ENCODE measurements around the gene COL9A3.
"Not testable (repeated sequence)": the region's sequence is repeated elsewhere in the genome, so short reads cannot be mapped to it uniquely, and the experiment has no call there.

The COL9A3 gene

GRCh38 chr20:62839816-62840215 is 23.0 kb downstream of the COL9A3 start:
- DNase-seq: no peak

DNA sequence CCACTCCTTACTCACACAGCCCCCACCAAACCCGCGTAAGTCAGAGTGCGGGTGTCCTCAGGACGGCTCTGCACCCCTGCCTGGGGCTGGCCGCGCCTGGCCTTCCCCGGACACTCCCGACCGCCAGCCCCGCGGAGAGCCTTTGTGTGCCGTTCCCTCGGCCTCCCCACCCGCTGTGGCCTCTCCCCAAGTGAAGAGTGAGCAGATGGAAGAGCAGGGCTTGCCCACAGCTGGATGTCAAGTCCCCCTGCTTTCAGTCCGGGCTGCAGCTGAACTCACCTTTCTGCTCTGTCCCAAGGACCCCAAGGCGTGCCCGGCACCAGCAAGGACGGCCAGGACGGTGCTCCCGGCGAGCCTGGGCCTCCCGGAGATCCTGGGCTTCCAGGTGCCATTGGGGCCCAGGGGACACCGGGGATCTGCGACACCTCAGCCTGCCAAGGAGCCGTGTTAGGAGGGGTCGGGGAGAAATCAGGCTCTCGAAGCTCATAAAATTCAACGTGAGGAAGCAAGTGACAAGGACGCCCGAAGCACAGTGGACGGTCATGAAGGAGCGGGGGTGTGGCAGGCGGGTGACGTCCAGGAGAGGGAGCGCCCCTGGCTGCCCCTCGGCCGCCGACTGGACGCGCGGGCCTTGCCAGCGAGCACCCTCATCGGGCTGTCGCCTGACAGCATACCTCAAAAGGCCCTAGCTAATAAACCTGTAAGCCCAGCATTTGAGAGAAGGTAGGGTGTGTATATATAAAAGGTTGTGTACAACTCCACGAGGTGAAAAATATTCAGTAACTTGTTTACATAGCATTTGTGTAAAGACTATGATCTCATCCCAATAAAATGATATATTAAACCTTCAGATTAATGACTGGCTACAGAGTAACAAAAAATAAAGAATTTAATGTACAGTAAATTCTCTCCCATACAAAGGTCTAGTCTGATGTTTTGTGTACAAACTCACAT is 23.7 kb downstream of the COL9A3 start:
- DNase-seq: no peak

DNA sequence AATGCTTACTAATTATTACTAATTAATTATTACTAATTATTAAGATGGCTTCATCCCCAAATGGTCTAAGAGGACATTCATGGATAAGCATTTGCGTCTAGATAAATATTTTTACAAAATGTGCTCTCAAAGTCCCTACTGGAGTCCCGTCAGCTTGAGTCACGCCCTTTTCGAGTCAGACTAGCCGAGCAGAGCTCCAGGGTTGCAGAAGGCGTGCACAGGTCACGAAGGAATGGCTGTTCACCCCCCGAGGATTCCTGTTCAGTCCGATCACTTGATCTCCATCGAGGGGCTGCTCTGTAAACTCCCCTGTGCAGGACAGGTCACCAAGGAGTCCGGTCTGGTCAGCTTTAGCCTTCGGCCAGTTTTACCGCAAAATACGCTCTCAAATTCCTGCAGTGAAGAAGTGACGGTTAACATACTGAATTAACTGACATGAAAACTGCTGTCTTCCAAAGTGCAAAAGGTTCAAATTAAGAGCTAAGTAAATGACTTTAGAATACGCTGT is 24.9 kb downstream of the COL9A3 start:
- DNase-seq: no peak

GRCh38 chr20:62843656-62844055 is 26.8 kb downstream of the COL9A3 start:
- DNase-seq: no peak

DNA sequence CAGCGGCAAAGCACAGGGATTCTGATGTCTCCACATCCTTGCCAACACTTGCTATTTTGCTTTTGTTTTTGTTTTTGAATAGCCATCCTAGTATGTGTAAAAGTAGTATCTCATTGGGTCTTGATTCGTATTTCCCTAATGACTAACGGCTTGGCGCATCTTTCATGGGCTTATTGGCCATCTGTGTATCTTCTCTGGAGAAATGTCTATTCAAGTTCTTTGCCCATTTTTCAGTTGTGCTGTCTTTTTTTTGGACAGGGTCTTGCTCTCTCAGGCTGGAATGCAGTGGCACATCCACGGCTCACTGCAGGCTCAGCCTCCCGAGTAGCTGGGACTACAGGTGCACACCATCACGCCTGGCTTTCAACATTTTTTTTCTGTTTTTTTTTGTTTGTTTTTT is 27.3 kb downstream of the COL9A3 start:
- DNase-seq: no peak

DNA sequence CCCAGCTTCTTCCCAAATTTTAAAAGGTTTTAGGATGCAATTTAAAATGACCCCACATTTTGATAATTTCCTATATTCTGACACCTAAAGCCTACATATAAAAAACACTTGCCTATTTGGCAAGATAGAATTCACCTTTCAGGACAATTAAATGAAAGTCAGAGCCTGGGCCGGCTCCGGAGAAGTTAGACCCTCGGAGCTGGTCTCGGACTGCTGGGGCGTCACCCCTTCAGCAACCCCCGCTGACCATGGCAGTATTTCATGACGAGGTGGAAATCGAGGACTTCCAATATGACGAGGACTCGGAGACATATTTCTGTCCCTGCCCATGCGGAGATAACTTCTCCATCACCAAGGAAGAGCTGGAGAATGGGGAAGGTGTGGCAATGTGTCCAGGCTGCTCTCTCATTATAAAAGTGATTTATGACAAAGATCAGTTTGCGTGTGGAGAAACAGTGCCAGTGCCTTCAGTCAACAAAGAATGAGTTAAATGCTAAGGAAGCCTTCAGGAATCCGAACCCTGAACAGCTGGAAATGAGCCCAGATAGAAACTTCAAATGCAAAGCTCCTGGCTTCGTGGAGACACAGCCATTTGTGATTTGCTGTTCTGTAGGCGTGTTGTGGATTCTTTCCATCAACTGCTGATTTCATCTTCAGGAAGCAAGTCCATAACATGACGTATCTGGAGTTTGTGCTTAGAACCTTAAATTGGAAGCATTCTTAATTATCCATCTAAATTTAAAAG is 28.7 kb downstream of the COL9A3 start:
- no peak for DNase-seq

GRCh38 chr20:62846166-62846890 is 29.5 kb downstream of the COL9A3 start:
- no peak for DNase-seq

- DNase-seq: not testable (repeated sequence)
Observed at GRCh38 chr20:62848917-62849316, 32.1 kb downstream of the COL9A3 start.

- DNase-seq: no peak
Observed at GRCh38 chr20:62849431-62849830, 32.6 kb downstream of the COL9A3 start.

GRCh38 chr20:62850333-62850974 is 33.6 kb downstream of the COL9A3 start:
- no peak for DNase-seq

- no peak for DNase-seq
Observed at GRCh38 chr20:62852196-62852595, 35.3 kb downstream of the COL9A3 start.

DNA sequence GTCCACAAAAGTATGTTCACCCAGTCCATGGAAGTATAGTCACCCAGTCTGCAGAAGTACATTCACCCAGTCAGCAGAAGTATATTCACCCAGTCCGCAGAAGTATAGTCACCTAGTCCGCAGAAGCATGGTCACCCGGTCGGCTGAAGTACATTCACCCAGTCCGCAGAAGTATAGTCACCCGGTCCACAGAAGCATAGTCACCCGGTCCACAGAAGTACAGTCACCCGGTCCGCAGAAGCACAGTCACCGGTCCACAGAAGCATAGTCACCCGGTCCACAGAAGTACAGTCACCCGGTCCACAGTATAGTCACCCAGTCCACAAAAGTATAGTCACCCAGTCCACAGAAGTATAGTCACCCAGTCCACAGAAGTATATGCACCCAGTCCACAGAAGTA is 36.0 kb downstream of the COL9A3 start:
- DNase-seq: no peak

DNA sequence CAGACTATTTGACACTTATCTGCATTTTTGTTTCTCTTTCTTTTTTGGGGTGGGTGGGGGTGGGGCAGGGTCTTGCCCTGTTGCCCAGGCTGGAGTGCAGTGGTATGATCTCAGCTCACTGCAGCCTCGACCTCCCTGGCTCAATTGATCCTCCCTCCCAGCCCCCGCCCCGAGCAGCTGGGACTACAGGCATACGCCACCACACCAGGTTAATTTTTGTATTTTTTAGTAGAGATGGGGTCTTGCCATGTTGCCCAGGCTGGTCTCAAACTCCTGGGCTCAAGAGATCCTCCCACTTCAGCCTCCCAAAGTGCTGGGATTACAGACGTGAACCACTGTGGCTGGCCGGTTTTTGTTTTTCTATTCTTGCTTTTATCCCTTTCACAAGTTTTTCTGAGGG is 36.5 kb downstream of the COL9A3 start:
- not testable (repeated sequence) for DNase-seq

GRCh38 chr20:62854121-62854520 is 37.3 kb downstream of the COL9A3 start:
- no peak for DNase-seq

- no peak for DNase-seq
Observed at GRCh38 chr20:62855120-62855519, 38.3 kb downstream of the COL9A3 start.

DNA sequence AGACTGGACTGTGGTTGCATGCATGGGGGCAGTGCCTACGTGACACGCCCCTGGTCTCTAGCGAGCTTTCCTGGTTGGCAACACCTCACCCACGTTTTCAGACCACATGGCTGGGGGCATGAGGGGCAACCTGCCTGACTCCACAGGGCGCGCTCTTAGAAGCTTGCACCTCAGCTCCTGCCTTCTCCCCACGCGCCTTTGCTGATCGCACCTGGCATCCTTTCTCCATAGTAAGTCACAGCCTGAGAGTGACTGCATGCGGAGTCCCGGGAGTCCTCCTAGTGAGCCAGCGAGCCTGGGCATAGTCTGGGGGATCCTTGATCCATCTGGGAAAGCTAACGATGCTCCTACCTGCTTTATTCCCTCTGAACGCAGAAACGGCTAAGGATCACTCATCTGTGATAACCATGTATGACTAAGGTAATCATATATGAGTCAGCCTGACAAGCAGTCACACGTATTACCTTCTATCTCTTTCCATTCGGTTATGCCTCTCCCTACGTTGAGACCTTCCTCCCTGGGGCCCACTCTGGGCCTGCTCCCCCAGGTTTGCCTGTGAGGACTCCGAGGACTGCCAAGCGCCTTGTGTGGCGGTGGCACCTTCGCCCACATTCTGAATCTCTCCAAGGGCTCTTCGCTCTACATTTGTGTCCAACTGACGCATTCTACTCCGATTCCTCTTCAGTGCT is 40.2 kb downstream of the COL9A3 start:
- no peak for DNase-seq

- DNase-seq: no peak
Observed at GRCh38 chr20:62858058-62858830, 41.4 kb downstream of the COL9A3 start.

DNA sequence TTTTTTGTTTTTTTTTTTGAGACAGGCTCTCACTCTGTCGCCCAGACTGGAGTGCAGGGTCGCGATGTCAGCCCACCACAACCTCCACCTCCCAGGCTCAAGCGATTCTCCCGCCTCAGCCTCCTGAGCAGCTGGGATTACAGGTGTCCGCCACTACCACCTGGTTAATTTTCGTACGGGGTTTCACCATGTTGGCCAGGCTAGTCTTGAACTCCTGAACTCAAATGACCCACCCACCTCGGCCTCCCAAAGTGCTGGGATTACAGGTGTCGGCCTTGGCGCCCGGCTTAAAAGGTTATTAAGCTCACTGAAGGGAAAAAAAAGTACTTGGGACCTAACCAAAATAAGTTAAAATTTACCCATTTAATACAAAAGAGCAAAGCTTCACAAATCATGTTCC is 42.9 kb downstream of the COL9A3 start:
- DNase-seq: no peak

- no peak for DNase-seq
Observed at GRCh38 chr20:62860391-62860923, 43.6 kb downstream of the COL9A3 start.

DNA sequence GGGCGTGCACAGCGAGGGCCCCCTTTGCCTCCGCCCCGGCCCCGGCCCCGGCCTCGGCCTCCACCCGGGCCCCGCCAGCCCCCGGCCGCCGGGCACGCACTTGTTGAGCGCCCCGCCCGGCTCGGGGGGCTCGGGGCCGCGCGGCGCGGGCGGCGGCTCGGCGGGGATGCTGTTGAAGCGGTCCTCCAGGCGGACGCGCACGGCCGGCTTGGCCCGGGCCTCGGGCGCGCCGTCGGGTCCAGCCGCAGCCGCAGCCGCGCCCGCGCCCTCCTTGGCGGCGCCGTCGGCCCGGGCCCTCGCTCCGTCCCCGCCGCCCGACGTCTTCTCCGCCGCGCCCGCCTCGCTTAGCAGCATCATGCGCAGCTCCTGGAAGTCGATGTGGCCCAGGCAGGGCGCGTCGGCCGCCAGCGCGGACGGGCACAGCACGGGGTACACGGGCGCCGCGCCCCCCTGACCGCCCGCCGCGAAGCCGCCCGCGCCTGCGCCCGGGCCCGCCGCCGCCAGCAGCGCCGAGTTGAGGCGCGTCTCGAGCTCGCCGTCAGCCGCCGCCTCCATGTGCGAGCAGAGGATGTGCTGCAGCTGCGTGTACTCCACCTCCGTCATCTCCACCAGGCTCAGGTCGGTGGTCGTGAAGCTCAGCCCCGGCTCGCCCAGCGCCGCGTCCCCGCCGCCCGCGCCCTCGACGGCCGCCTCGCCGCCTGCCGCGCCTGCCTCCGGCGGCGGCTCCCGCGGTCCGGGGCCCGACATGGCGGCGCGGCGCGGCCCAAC is 44.3 kb downstream of the COL9A3 start:
- no peak for DNase-seq
